Activated T-helper 1 cell treated with anti-CD3 and anti-CD28 coated beads, Interleukin-12 subunit alpha, Interleukin-12 subunit beta, Interleukin-2, Interleukin-4 antibody, amounts not matched to agents 30 ng/mL and 10 ng/mL and 1 ng/mL, durations not matched to agents 14 hours and 24 hours and 36 hours (primary cell): ENCODE data around the gene BAHCC1. TPM values are rescaled to one million over a fixed set of nuclear protein-coding genes. Genes with fewer than 3 reads are reported as not detected.
"Not testable (repeated sequence)": the region's sequence is repeated elsewhere in the genome, so short reads cannot be mapped to it uniquely, and the experiment has no call there.

ENCODE experiments used
- DNase-seq: peaks from one replicate; pipeline ENCODE4 v3.0.0; 2021; ENCODE audit warnings: low spot score
- H3K27ac Mint-ChIP-seq: one replicate; pipeline ENCODE4 v1.8.0; 2021; ENCODE audit warnings: mild to moderate bottlenecking, mixed read lengths
- H3K27me3 Mint-ChIP-seq: one replicate; pipeline ENCODE4 v1.8.0; 2022; ENCODE audit warnings: mild to moderate bottlenecking, moderate library complexity, mixed read lengths; ENCODE audit not compliant: insufficient read depth
- H3K36me3 Mint-ChIP-seq: one replicate; pipeline ENCODE4 v1.8.0; 2021; ENCODE audit warnings: low read depth, mixed read lengths
- H3K4me1 Mint-ChIP-seq: one replicate; pipeline ENCODE4 v1.8.0; 2021; ENCODE audit warnings: low read depth, mixed read lengths
- H3K4me3 Mint-ChIP-seq: one replicate; pipeline ENCODE4 v1.8.0; 2021; ENCODE audit warnings: mild to moderate bottlenecking, moderate library complexity, mixed read lengths
- H3K9me3 Mint-ChIP-seq: one replicate; pipeline ENCODE4 v1.8.0; 2021; ENCODE audit warnings: mixed read lengths
- intact Hi-C: fragments of 100-400 bp; cut with micrococcal nuclease; formaldehyde crosslinking; loops from one replicate; pipeline ENCODE4 v1.15.1; 2024
- total RNA-seq: library from RNA; stranded (reverse); gene quantifications from 2 replicates; pipeline ENCODE4 v1.2.3, GENCODE V29; 2022

BAHCC1 gene
- total RNA-seq, result 0.02 and 0.08 TPM in 2 replicates

DNA sequence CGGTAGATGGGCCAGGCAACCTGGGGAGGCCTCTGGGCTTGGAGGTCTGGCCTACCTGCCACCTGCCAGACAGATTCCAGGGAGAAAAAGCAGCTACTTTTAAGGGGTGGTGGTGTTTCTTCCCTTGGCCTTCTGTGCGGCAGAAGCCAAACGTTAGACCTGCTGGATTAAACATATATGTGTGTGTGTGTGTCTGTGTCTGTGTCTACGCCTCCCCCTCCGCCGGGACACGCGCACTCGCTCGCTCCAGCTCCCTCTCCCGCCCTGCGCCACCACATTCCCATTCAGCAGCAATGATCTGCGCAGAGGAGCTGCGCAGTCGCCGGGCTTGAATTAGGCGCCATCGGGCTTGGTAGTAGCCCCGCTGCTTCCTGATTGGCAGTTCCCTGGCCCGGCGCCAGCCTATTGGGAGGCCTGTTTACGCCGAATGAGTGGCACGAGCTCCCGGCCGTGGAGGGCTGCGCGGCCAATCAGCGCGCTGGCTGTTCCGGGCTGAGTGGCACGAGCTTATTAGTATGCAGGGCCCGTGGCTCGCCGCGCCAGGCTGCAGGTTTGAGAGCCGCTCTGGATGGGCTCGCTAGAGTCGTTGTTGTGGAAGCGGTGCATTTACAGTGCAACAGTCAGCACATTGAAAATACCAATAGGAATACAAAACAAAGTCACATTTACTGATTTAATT is at the start of gene BAHCC1:
BAHCC1 (plus strand) TSS at position 537 of the 679 bp plus-strand sequence. CDS start 4,283 bp downstream, outside the sequence.
- peaks cover 43% of the 10 kb centered on the region for H3K27me3 Mint-ChIP-seq
- intact Hi-C loops, result loop anchor here (2.0 to 10.0 kb wide), 4 partner anchors 90 to 1593 kb away; partner anchors contain the start of gene ACTG1
- H3K4me1 Mint-ChIP-seq, result peaks cover 20% of the 10 kb centered on the region
- peak within 1 kb of the TSS; percentile 74 for H3K4me3 Mint-ChIP-seq
- DNase-seq, result peak; percentile 62
- H3K27ac Mint-ChIP-seq, result peak within 1 kb of the TSS; percentile 63
- no peaks in the 10 kb centered on the region for H3K9me3 Mint-ChIP-seq
- peaks cover 2% of the 10 kb centered on the region for H3K36me3 Mint-ChIP-seq

DNA sequence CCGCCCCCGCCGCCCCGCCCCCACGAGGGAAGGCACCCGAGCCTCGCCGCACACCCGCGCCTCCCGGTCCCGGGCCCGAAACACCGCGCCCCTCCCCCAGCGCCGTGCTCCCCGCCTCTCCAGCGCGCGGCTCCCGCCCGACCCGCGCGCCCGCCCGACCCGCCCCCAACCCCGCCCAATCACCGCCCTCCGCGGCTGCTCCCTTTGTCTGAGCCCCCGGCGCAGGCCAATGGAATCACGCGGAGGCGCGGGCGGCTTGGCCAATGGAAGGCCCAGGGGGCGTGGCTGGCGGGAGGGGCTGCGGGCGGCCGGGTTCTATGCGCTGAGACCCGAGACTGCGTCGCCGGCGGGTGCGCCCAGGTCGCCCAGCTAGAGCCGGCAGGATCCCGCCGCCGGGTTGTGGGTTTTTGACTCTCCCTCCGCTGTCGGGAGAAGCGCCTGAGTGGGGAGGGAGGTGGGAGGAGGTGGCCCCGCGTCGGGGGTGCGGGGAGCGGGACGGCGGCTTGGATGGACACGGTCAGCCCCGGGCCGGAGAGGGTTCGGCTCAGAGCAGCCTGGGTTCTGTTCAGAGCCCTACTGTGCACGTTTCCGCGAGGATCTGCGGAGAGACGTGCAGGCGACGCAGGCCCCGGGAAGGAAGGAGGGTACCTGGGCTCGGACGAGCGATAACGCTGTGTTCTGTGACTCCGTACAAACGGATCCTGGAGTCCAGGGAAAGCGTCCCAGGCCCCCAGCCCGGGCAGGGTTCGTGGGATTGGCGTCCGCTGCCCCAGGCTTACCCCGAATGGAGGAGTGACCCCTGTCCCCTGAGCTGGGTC is 49.0 kb upstream of the BAHCC1 start:
- H3K9me3 Mint-ChIP-seq, result no peaks in the 10 kb centered on the region
- intact Hi-C loops, result loop anchor here (1.0 to 2.0 kb wide), 2 partner anchors 41 to 168 kb away; no protein-coding TSS in a partner anchor

DNA sequence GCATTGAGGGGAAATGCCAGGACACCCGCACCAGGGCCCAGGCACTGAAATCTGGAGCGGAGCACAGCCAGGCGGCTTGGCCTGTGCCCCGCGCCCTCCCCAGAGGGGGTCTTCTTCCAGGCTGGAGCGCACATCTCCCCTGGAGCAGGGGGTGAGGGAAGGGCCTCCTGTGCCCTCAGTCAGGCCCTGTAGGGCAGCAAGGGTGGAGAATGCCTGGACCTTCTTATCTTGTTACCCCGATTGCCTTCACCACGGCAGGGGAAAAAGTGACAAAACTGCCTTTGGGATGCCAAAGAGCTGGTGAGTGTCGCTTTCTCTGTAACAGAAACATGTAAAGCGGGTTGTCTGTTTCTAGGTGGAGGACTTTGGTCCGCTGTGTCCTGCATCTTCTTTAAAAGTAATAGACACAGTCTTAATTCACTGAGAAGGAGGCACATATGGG is 48.3 kb upstream of the BAHCC1 start:
- Mint-ChIP-seq H3K4me3 (no peak overlapping the region), H3K4me1 (peaks cover 6% of the 10 kb centered on the region), H3K9me3 (no peaks in the 10 kb centered on the region), H3K36me3 (peaks cover 5% of the 10 kb centered on the region), H3K27ac (no peak overlapping the region), H3K27me3 (peaks cover 53% of the 10 kb centered on the region)
- intact Hi-C loops, result loop anchor here (1.0 to 2.0 kb wide), 2 partner anchors 40 to 167 kb away; no protein-coding TSS in a partner anchor
- no peak for DNase-seq

More for the DNA sequence above, 49.0 kb upstream of the BAHCC1 start:
- no peak overlapping the region for H3K27ac Mint-ChIP-seq
- H3K36me3 Mint-ChIP-seq, result peaks cover 5% of the 10 kb centered on the region
- peak overlapping the region; percentile 39 for H3K4me3 Mint-ChIP-seq
- H3K27me3 Mint-ChIP-seq, result peaks cover 49% of the 10 kb centered on the region
- H3K4me1 Mint-ChIP-seq, result peaks cover 6% of the 10 kb centered on the region
- peak; percentile 93 for DNase-seq

DNA sequence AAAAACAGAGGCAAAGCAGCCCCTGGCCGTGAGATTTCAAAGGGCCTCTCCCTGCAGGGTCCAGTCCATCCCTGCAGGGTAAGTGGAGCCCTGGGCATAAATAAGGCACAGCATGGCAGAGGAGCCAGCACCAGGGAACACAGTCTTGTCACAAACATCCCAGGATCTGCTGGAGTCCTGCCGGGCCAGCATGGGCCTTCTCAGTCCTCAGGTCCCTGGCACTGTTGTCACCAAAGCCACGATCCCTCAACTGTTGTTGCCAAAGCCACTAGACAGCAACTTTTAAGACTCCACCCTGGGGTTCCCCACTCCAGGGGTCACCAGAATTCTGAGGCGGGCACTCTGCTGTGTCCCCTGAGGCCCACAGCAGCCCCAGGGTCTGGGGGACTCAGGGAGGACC is 47.8 kb upstream of the BAHCC1 start:
- peaks cover 6% of the 10 kb centered on the region for H3K4me1 Mint-ChIP-seq
- H3K9me3 Mint-ChIP-seq, result no peaks in the 10 kb centered on the region
- no peak overlapping the region for H3K27ac Mint-ChIP-seq
- peaks cover 5% of the 10 kb centered on the region for H3K36me3 Mint-ChIP-seq
- intact Hi-C loops, result loop anchor here (2.0 kb wide), 1 partner anchor 39 kb away; no protein-coding TSS in a partner anchor
- no peak for DNase-seq
- H3K4me3 Mint-ChIP-seq, result no peak overlapping the region
- peaks cover 49% of the 10 kb centered on the region for H3K27me3 Mint-ChIP-seq

DNA sequence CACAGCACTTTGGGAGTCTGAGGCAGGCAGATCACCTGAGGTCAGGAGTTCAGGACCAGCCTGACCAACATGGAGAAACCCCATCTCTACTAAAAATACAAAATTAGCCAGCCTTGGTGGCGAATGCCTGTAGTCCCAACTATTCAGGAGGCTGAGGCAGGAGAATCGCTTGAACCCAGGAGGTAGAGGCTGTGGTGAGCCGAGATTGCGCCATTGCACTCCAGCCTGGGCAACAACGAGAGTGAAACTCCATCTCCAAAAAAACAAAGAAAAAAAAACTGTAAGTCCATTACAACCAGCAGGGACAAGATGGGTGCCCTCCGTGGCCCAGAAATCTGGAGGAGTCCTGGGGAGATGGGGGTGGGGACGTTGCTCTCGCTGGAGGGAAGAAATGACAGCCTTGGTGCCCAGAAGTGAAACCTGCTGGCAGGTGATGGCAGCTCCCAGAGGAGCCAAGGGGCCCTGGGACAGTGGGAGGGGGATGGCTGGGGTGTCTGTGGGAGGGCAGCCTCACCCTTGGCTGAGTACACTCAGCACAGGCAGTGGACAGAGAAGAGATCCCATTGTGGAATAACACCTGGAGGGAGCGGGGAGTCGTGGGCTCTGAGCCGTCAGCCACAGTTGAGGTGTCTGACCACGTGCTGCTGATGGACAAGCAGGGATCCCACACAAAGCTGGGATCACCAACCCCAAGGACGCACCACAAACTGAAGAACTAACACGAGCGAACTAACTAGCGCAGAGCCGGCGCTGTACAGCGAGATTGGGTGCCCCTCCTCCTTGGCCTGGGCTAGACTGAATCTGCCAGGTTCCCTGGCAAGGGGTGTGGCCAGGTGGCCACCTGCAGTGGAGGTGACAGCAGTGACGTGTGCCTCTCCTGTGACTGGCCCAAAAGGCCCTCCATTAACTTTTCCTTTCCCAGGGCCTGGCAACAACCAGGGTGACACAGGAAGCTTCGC is 46.9 kb upstream of the BAHCC1 start:
- intact Hi-C loops, result no loop called here
- no peak for DNase-seq
- Mint-ChIP-seq H3K27ac (no peak overlapping the region), H3K4me3 (no peak overlapping the region), H3K4me1 (peaks cover 6% of the 10 kb centered on the region), H3K36me3 (peaks cover 5% of the 10 kb centered on the region), H3K9me3 (no peaks in the 10 kb centered on the region), H3K27me3 (peaks cover 43% of the 10 kb centered on the region)

DNA sequence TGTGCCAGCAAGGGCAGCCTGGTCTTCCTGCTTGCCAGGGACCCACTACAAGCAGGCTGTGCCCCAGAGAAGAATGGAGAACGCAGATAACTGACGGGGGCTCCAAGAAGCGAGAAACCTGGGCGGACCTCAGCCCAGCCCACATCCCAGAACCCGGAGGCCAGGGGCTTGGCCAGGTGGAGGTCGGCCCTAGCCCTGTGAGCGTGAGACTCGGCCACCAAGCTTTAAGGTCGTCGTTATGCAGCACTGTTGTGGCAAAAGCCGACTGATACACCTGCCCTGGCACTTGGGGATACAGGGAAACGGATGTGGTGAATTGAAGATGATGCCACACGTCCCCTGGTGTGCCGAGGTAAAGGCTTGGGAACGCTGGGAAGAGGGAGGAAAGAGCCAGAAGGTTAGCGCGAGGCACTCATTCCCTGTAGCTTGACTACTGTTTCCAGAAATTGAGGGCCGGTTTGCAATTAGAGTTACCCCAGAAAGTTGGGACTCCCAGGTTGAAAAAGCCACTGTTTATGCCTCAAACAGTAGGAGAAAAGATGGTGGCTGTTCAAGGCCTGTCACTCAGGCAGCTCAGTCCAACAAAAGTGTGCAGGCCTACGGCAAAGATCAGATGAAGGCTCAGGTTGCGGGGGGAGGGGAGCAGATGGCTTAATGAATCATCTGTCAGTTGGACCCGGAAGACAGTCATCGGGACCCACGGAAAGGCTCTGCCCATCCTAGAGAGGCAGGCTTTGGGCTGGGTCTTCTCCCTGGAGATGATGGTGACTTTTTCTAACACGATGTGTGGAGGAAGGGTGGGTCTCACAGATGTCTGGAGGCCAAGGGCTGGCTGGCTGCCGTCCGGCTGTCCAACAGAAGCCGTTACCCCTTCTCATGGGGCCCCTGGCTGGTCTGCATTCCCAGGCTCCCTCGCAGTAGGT is 45.6 kb upstream of the BAHCC1 start:
- Mint-ChIP-seq H3K9me3 (no peaks in the 10 kb centered on the region), H3K4me1 (peaks cover under 1% of the 10 kb centered on the region), H3K36me3 (peaks cover under 1% of the 10 kb centered on the region), H3K27me3 (peaks cover 34% of the 10 kb centered on the region), H3K4me3 (no peak overlapping the region), H3K27ac (no peak overlapping the region)
- DNase-seq, result no peak
- intact Hi-C loops, result no loop called here

DNA sequence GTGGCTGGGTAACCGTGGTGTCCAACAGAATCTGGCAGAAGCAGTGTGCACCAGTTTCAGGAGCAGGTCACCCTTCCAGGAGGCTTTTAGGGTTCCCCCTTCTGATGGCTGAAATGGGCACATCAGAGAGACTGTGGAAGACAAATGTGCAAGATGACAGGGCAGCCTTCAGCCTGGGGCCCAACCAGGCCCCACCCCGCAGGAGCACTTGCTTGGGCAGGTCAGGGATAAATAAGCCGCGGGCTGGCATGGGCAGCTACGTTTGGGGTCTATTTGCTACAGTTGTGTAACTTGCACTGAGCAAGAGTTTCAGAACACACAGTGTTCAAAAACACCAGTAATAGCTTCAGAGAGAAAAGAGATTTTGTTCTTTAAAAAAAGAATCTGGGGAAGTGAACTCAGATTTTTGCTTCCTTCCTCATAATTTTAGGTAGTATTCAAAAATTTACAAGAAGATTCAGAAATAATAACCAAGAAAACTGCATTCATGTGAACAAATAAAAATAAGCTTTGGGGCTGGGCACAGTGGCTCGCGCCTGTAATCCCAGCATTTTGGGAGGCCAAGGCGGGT is 44.9 kb upstream of the BAHCC1 start:
- no peak for DNase-seq
- Mint-ChIP-seq H3K9me3 (no peaks in the 10 kb centered on the region), H3K27me3 (peaks cover 41% of the 10 kb centered on the region), H3K27ac (no peak overlapping the region), H3K4me3 (no peak overlapping the region), H3K36me3 (no peaks in the 10 kb centered on the region), H3K4me1 (no peaks in the 10 kb centered on the region)
- intact Hi-C loops, result no loop called here

DNA sequence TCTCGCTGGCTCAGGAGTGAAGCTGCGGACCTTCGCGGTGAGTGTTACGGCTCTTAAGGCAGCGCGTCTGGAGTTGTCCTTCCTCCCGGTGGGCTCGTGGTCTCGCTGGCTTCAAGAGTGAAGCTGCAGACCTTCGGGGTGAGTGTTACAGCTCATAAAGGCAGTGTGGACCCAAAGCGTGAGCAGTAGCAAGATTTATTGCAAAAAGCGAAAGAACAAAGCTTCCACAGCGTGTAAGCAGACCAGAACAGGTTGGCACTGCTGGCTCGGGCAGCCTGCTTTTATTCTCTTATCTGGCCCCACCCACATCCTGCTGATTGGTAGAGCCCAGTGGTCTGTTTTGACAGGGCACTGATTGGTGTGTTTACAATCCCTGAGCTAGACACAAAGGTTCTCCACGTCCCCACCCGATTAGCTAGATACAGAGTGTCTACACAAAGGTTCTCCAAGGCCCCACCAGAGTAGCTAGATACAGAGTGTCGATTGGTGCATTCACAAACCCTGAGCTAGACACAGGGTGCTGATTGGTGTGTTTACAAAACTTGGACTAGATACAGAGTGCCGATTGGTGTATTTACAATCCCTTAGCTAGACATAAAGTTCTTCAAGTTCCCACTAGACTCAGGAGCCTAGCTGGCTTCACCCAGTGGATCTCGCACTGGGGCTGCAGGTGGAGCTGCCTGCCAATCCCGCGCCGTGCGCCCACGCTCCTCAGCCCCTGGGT is 43.8 kb upstream of the BAHCC1 start:
- H3K36me3 Mint-ChIP-seq, H3K9me3 Mint-ChIP-seq, DNase-seq, H3K4me1 Mint-ChIP-seq, H3K4me3 Mint-ChIP-seq, intact Hi-C loops, H3K27ac Mint-ChIP-seq: not testable (repeated sequence)
- peaks cover 41% of the 10 kb centered on the region for H3K27me3 Mint-ChIP-seq

DNA sequence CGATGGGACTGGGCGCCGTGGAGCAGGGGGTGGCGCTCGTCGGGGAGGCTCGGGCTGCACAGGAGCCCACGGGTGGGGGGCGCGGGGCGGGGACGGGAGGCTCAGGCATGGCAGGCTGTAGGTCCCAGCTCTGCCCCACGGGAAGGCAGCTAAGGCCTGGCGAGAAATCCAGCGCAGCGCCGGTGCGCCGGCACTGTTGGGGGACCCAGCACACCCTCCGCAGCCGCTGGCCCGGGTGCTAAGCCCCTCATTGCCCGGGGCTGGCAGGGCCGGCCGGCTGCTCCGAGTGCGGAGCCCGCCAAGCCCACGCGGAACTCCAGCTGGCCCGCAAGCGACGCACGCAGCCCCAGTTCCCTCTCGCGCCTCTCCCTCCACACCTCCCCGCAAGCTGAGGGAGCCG is 43.2 kb upstream of the BAHCC1 start:
- H3K27ac Mint-ChIP-seq, H3K9me3 Mint-ChIP-seq, intact Hi-C loops, H3K36me3 Mint-ChIP-seq, H3K4me3 Mint-ChIP-seq, H3K4me1 Mint-ChIP-seq, DNase-seq: not testable (repeated sequence)
- H3K27me3 Mint-ChIP-seq, result peaks cover 38% of the 10 kb centered on the region

DNA sequence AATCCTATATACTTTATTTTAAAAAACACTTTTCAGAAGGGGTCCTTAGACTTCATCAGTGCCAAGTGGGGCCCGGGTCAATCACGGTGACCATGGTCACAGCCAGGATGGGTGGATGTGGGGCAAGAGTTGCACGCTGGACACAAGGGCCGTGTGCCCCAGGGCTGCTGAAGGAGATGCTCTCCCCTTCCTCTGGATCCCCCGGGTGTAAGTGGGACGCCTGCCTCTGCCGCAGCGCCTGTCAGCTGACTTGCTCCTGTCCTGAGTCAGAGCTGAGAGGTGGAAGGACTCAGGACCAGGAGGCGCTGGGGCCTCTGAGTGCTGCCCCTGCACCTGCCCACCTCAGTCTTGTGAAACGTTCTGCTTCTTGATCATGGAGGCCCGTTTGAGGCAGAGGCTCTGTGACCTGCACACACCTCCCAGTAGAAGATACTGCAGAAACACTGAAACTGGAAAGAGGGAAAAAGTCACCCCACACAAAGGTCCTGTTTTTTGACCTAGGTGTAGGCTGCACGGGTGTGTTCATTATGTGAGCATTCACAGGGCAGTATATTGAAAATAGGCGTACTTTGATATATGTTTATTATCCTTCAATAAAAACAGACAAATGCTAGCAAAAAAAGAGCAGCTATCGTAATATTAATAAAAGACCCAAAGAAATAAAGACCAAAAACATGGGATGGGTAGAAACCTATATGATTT is 40.9 kb upstream of the BAHCC1 start:
- intact Hi-C loops, result no loop called here
- H3K36me3 Mint-ChIP-seq, result no peaks in the 10 kb centered on the region
- no peak overlapping the region for H3K27ac Mint-ChIP-seq
- H3K27me3 Mint-ChIP-seq, result peaks cover 23% of the 10 kb centered on the region
- DNase-seq, result no peak
- no peaks in the 10 kb centered on the region for H3K4me1 Mint-ChIP-seq
- no peak overlapping the region for H3K4me3 Mint-ChIP-seq
- H3K9me3 Mint-ChIP-seq, result no peaks in the 10 kb centered on the region
